GM10266 (cell line): Measurements from ENCODE around the gene FSTL4.

Source experiments
- DNase-seq: peaks from one replicate; pipeline ENCODE4 v3.0.0; 2012; ENCODE audit errors: extremely low spot score
- CTCF ChIP-seq: IDR thresholded peaks from 2 replicates; pipeline ENCODE4 v1.5.1; 2012; ENCODE audit warnings: mild to moderate bottlenecking, low read depth; ENCODE audit not compliant: control insufficient read depth, insufficient read depth; ENCODE audit errors: missing control alignments

Gene FSTL4

GRCh38 chr5:133521801-133522200 is 90.5 kb downstream of the FSTL4 start:
- DNase-seq: no peak
- no peak for TF ChIP-seq CTCF

GRCh38 chr5:133520991-133521706 is 91.2 kb downstream of the FSTL4 start:
- no peak for TF ChIP-seq CTCF
- no peak for DNase-seq

GRCh38 chr5:133520062-133520461 is 92.3 kb downstream of the FSTL4 start:
- no peak for DNase-seq
- TF ChIP-seq CTCF: no peak

DNA sequence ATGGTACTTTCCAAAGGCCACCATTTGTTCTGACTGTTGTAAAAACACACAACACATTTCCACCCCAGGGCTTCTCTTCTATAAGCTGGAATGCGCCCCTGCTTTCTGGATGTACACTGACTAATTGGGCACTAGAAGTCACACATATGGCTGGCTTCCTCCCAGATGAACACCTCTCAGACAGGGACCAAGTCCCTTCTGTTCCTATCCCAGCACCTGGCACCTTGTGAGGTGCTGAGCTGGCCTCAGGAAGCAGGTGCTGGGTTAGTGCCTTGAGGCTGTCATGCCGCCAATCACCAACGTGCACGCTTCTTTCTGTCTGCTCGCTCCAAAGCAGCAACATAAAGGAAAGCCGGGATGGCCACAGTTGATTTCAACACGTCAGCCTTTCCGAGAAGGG is 93.2 kb downstream of the FSTL4 start:
- DNase-seq: no peak
- no peak for TF ChIP-seq CTCF

GRCh38 chr5:133514456-133514855 is 97.9 kb downstream of the FSTL4 start:
- TF ChIP-seq CTCF: no peak
- DNase-seq: no peak

GRCh38 chr5:133512896-133513295 is 99.4 kb downstream of the FSTL4 start:
- no peak for TF ChIP-seq CTCF
- no peak for DNase-seq

GRCh38 chr5:133511653-133512235 is 100.6 kb downstream of the FSTL4 start:
- no peak for TF ChIP-seq CTCF
- no peak for DNase-seq
